GM12878 (cell line): ENCODE results near the gene NTN1. TPM values are rescaled to one million over a fixed set of nuclear protein-coding genes. Genes with fewer than 3 reads are reported as not detected.

Experiments
- ATAC-seq: fragments of 200-7000 bp; cut with Tn5 transposase; 3 replicates; pipeline ENCODE4 v1.9.1; 2020; ENCODE audit warnings: mild to moderate bottlenecking, moderate library complexity
- BruUV-seq: library from RNA; stranded (reverse); fragments of 400-500 nt; replicated peaks from 2 replicates; lab custom pipeline; 2021; lab: Mats Ljungman, UMichigan
- CTCF ChIA-PET: fragments of 300-600 bp; sonication (Branson Sonifier 250); formaldehyde crosslinking; extraction: SDS; loops from one replicate; lab custom pipeline; 2021; ENCODE audit warnings: inconsistent platforms; lab: Yijun Ruan, JAX
- POLR2A ChIA-PET: fragments of 350-600 bp; formaldehyde crosslinking; extraction: SDS; loops from one replicate; lab custom pipeline; 2021; ENCODE audit warnings: inconsistent platforms; lab: Charles Lee
- RAD21 ChIA-PET: fragments of 300-600 bp; sonication (Branson Sonifier 250); formaldehyde crosslinking; loops from one replicate; lab custom pipeline; 2023; ENCODE audit warnings: antibody characterized with exemption; ENCODE audit not compliant: unreplicated experiment; lab: Charles Lee
- SMC1A ChIA-PET: fragments of 300-600 bp; sonication (Branson Sonifier 250); formaldehyde crosslinking; loops from one replicate; lab custom pipeline; 2023; ENCODE audit not compliant: unreplicated experiment, uncharacterized antibody; lab: Charles Lee
- DNase-seq: peaks from one replicate; pipeline ENCODE4 v3.0.0-alpha.2; 2011; ENCODE audit warnings: low read depth, low spot score
- FAIRE-seq: peaks from 3 replicates; lab custom pipeline; 2011; peaks lifted over from hg19 to GRCh38; lab: Jason Lieb, UNC
- H2AFZ ChIP-seq: 2 replicates; pipeline ENCODE4 v1.6.0; 2011; ENCODE audit warnings: low read depth, low read length, control low read depth; ENCODE audit not compliant: control insufficient read depth
- H3K27ac ChIP-seq: 2 replicates; pipeline ENCODE4 v1.5.1; 2011; ENCODE audit warnings: control low read depth; ENCODE audit not compliant: control insufficient read depth, insufficient read depth
- H3K27me3 ChIP-seq, 2 experiments: replicated peaks in 1 of 2; 2 replicates each; pipeline versions ENCODE4 v1.6.0 to v1.6.1; 2011; ENCODE audit warnings: low read length in 1 of 2; ENCODE audit not compliant: control insufficient read depth in 2 of 2, insufficient read depth in 2 of 2
- H3K36me3 ChIP-seq, 2 experiments: 2 replicates each; pipeline ENCODE4 v1.5.1; 2011; ENCODE audit warnings: low read length in 1 of 2; ENCODE audit not compliant: control insufficient read depth in 2 of 2, insufficient read depth in 2 of 2
- H3K4me1 ChIP-seq: 2 replicates; pipeline ENCODE4 v1.6.1; 2011; ENCODE audit warnings: mild to moderate bottlenecking, low read length, moderate library complexity, mixed read lengths; ENCODE audit not compliant: control insufficient read depth, insufficient read depth
- H3K4me2 ChIP-seq: 2 replicates; pipeline ENCODE4 v1.6.0; 2011; ENCODE audit warnings: control low read depth; ENCODE audit not compliant: control insufficient read depth, insufficient read depth
- H3K4me3 ChIP-seq: fragments of 200-600 bp; sonication (generic); 2 replicates; pipeline ENCODE4 v1.5.1; 2016
- H3K79me2 ChIP-seq: 2 replicates; pipeline ENCODE4 v1.6.0; 2011; ENCODE audit warnings: low read length; ENCODE audit not compliant: control insufficient read depth, insufficient read depth
- H3K9ac ChIP-seq: 2 replicates; pipeline ENCODE4 v1.8.0; 2011; ENCODE audit warnings: low read length, control low read depth, mixed read lengths; ENCODE audit not compliant: control insufficient read depth, insufficient read depth
- H3K9me3 ChIP-seq: replicated peaks from 3 replicates; pipeline ENCODE4 v1.5.1; 2011; ENCODE audit warnings: mild to moderate bottlenecking, low read length; ENCODE audit not compliant: control insufficient read depth, insufficient read depth
- H4K20me1 ChIP-seq: 2 replicates; pipeline ENCODE4 v1.6.0; 2011; ENCODE audit not compliant: control insufficient read depth, insufficient read depth
- BACH1 ChIP-seq: fragments of 450-650 bp; IDR thresholded peaks from 2 replicates; pipeline ENCODE4 v1.6.1; 2017; ENCODE audit warnings: mild to moderate bottlenecking, borderline replicate concordance
- BMI1 ChIP-seq: fragments of 450-650 bp; IDR thresholded peaks from 2 replicates; pipeline ENCODE4 v1.6.1; 2016; ENCODE audit warnings: mild to moderate bottlenecking, moderate library complexity, borderline replicate concordance
- CEBPZ ChIP-seq: fragments of 150-350 bp; IDR thresholded peaks from 2 replicates; pipeline ENCODE4 v1.6.1; 2016; ENCODE audit warnings: low read depth, low read length
- MAX ChIP-seq: IDR thresholded peaks from 2 replicates; pipeline ENCODE4 v1.6.1; 2012; ENCODE audit warnings: low read depth, low read length, improper control_type of control experiment
- MXI1 ChIP-seq: fragments of 150-350 bp; IDR thresholded peaks from 2 replicates; pipeline ENCODE4 v1.6.1; 2011; ENCODE audit warnings: low read depth, mild to moderate bottlenecking, inconsistent platforms, low read length, improper control_type of control experiment
- RELA ChIP-seq: fragments of 450-650 bp; IDR thresholded peaks from 2 replicates; pipeline ENCODE4 v1.8.0; 2014; ENCODE audit warnings: borderline replicate concordance; ENCODE audit not compliant: partially characterized antibody
- SIX5 ChIP-seq: IDR thresholded peaks from 2 replicates; pipeline ENCODE4 v1.6.1; 2011; ENCODE audit warnings: mild to moderate bottlenecking, low read depth, low read length, moderate library complexity; ENCODE audit not compliant: severe bottlenecking
- USF2 ChIP-seq: IDR thresholded peaks from 2 replicates; pipeline ENCODE4 v1.6.1; 2011; ENCODE audit warnings: low read depth, low read length, improper control_type of control experiment, borderline replicate concordance
- WGBS: methylation state at CpG from one replicate; pipeline ENCODE4 v1.1.6; 2016; ENCODE audit warnings: low lambda C conversion rate; ENCODE audit not compliant: insufficient replicate concordance, insufficient coverage; ENCODE audit errors: missing lambda C conversion rate; 5-methylcytosine and 5-hydroxymethylcytosine counted together
- in situ Hi-C: fragments of 300-500 bp; cut with MboI; formaldehyde crosslinking; loops from 9 replicates; pipeline ENCODE4 v1.14.3; 2018; ENCODE audit warnings: mixed read lengths
- intact Hi-C: fragments of 100-400 bp; cut with micrococcal nuclease; formaldehyde crosslinking; loops from one replicate; pipeline ENCODE4 v1.14.2; 2022; ENCODE audit not compliant: unreplicated experiment
- polyA plus RNA-seq, 11 experiments: library from polyadenylated mRNA; depleted of rRNA in 4 of 11; unstranded in 6 of 11; stranded (reverse) in 5 of 11; fragments of >200 nt; fragmentation: Nextera tagmentation in 4 of 11; fragmentation: Illumina TruSeq in 1 of 11; extraction: Ambion mirVana in 4 of 11; extraction: Trizol in 1 of 11; gene quantifications; 1 replicate in 1 of 11; 2 replicates in 10 of 11; pipeline versions ENCODE4 v1.2.1 to v1.2.3, GENCODE V29; 2011 to 2016; ENCODE audit warnings: inconsistent platforms in 2 of 11, missing spikeins in 2 of 11, low read depth in 1 of 11
- total RNA-seq, 4 experiments: library from RNA; depleted of rRNA in 3 of 4; stranded (reverse); fragments of >200 nt in 3 of 4; fragmentation: Illumina TruSeq in 1 of 4; extraction: Trizol in 1 of 4; gene quantifications; 2 replicates each; pipeline versions ENCODE4 v1.2.1 to v1.2.3, GENCODE V29; 2013 to 2021

NTN1 gene
- total and polyA plus RNA-seq, 10 of the 15 experiments (the other 5 are each of a cell fraction or from before 2014, with no cell fraction given): 0.02 to 0.89 (median 0.35) TPM

- in situ Hi-C loops (no loop called here), intact Hi-C loops (no loop called here)
- POLR2A ChIA-PET: no interaction called here
- RAD21 ChIA-PET: no interaction called here
- H3K27me3 ChIP-seq: no peaks in the 10 kb centered on the region; a peak in 1 of 4 replicates
- no TSS peak for BruUV-seq
- DNase-seq (no peak), ATAC-seq (no peak), FAIRE-seq (no peak)
- H2AFZ ChIP-seq: no peak overlapping the region
- 40% methylated on average over 13 of the region's 13 CpGs for WGBS
- no peaks in the 10 kb centered on the region for H4K20me1 ChIP-seq
- TF ChIP-seq BMI1: no peak
- TF ChIP-seq USF2: no peak
- CTCF ChIA-PET: no interaction called here
- no peak overlapping the region for H3K4me2 ChIP-seq
- peaks cover 3% of the 10 kb centered on the region for H3K9me3 ChIP-seq
- no peaks in the 10 kb centered on the region for H3K4me1 ChIP-seq
- H3K4me3 ChIP-seq: no peak overlapping the region
- SMC1A ChIA-PET: no interaction called here
- no peak overlapping the region for H3K9ac ChIP-seq
- H3K79me2 ChIP-seq: no peaks in the 10 kb centered on the region
- H3K36me3 ChIP-seq: no peaks in the 10 kb centered on the region
- H3K27ac ChIP-seq: no peak overlapping the region
These were observed 189.9 kb downstream of the NTN1 start for GRCh38 chr17:9211133-9211765.

GRCh38 chr17:9212376-9213302 is 191.3 kb downstream of the NTN1 start:
- intact Hi-C loops (no loop called here), in situ Hi-C loops (no loop called here)
- Histone ChIP-seq H3K4me3 (no peak overlapping the region), H3K4me1 (no peaks in the 10 kb centered on the region), H3K27me3 (no peaks in the 10 kb centered on the region; a peak in 1 of 4 replicates), H3K4me2 (no peak overlapping the region), H2AFZ (no peak overlapping the region), H4K20me1 (no peaks in the 10 kb centered on the region), H3K27ac (no peak overlapping the region), H3K36me3 (no peaks in the 10 kb centered on the region), H3K79me2 (no peaks in the 10 kb centered on the region), H3K9ac (no peak overlapping the region), H3K9me3 (peaks cover 6% of the 10 kb centered on the region)
- no TSS peak for BruUV-seq
- ChIA-PET RAD21 (no interaction called here), POLR2A (no interaction called here), CTCF (no interaction called here), SMC1A (interaction anchor here (0.5 kb wide), 1 partner anchor 74 kb away, joined by 3 read pairs; no protein-coding TSS in a partner anchor)
- 61% methylated on average over 29 of the region's 30 CpGs for WGBS
- FAIRE-seq (no peak), DNase-seq (no peak), ATAC-seq (no peak)
- no peak for TF ChIP-seq SIX5
- no peak for TF ChIP-seq USF2
- TF ChIP-seq MAX: no peak
- no peak for TF ChIP-seq RELA
- no peak for TF ChIP-seq CEBPZ
- no peak for TF ChIP-seq BACH1
- TF ChIP-seq MXI1: no peak
